ENCODE results near the gene SEC31B.

SEC31B gene

GRCh38 chr10:100562008-100562672, 42.5 kb upstream of the SEC31B start:
- H3K4me3 ChIP-seq (replicated peaks; ENCODE audit: low read depth, low read length), result no peak overlapping the region
- DNase-seq (ENCODE audit: extremely low read depth, low read depth), result peak; percentile 24
- TF ChIP-seq CTCF (IDR thresholded peaks at IDR 0.05; ENCODE audit: low read depth, low read length, missing control alignments), result peak; percentile 81

GRCh38 chr10:100561005-100561404, 41.3 kb upstream of the SEC31B start:
- H3K4me3 ChIP-seq (replicated peaks; ENCODE audit: low read depth, low read length), result no peak overlapping the region
- DNase-seq (ENCODE audit: extremely low read depth, low read depth), result no peak
- no peak for TF ChIP-seq CTCF (IDR thresholded peaks at IDR 0.05; ENCODE audit: low read depth, low read length, missing control alignments)

GRCh38 chr10:100560248-100560647, 40.6 kb upstream of the SEC31B start:
- TF ChIP-seq CTCF (IDR thresholded peaks at IDR 0.05; ENCODE audit: low read depth, low read length, missing control alignments), result no peak
- no peak for DNase-seq (ENCODE audit: extremely low read depth, low read depth)
- H3K4me3 ChIP-seq (replicated peaks; ENCODE audit: low read depth, low read length), result no peak overlapping the region

- TF ChIP-seq CTCF (IDR thresholded peaks at IDR 0.05; ENCODE audit: low read depth, low read length, missing control alignments), result no peak
- no peak for DNase-seq (ENCODE audit: extremely low read depth, low read depth)
- no peak overlapping the region for H3K4me3 ChIP-seq (replicated peaks; ENCODE audit: low read depth, low read length)
Observed at GRCh38 chr10:100554902-100555301, 35.2 kb upstream of the SEC31B start.

- no peak for TF ChIP-seq CTCF (IDR thresholded peaks at IDR 0.05; ENCODE audit: low read depth, low read length, missing control alignments)
- no peak overlapping the region for H3K4me3 ChIP-seq (replicated peaks; ENCODE audit: low read depth, low read length)
- DNase-seq (ENCODE audit: extremely low read depth, low read depth), result no peak
Observed at GRCh38 chr10:100553929-100554328, 34.3 kb upstream of the SEC31B start.

- DNase-seq (ENCODE audit: extremely low read depth, low read depth), result no peak
- TF ChIP-seq CTCF (IDR thresholded peaks at IDR 0.05; ENCODE audit: low read depth, low read length, missing control alignments), result no peak
- no peak overlapping the region for H3K4me3 ChIP-seq (replicated peaks; ENCODE audit: low read depth, low read length)
Observed at GRCh38 chr10:100551738-100552137, 32.1 kb upstream of the SEC31B start.

GRCh38 chr10:100551196-100551595, 31.5 kb upstream of the SEC31B start:
- DNase-seq (ENCODE audit: extremely low read depth, low read depth), result no peak
- TF ChIP-seq CTCF (IDR thresholded peaks at IDR 0.05; ENCODE audit: low read depth, low read length, missing control alignments), result no peak
- no peak overlapping the region for H3K4me3 ChIP-seq (replicated peaks; ENCODE audit: low read depth, low read length)

All from HFF-Myc (cell line).